ENCODE results near the gene SPATA16.

The SPATA16 gene

DNA sequence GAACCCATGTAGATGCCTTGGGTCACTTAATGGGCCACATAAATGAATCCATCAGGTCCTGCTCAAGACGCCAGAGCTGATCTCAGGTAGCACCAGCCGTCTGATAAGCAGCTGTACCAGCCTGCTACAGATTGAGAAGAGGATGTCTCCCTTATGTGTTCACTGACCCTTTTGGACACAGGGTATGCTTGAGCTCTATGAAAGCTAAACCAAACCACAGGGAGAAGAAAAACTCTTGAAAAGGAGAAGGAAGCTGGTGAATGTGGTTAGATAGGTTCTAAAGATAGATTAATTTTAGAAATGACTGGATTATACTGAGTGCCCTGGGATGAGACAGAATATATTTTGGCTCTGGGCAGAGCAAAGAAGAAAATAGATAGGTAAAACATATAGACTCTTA, 187.5 kb downstream of the SPATA16 start:
- no peak overlapping the region for H3K27ac ChIP-seq (ENCODE audit: low read depth, low read length)
- no peaks in the 10 kb centered on the region for H3K79me2 ChIP-seq (ENCODE audit: control insufficient read depth, low read length)
- no peaks in the 10 kb centered on the region for H3F3A ChIP-seq (ENCODE audit: control insufficient read depth, insufficient read depth)
- no peaks in the 10 kb centered on the region for H4K20me1 ChIP-seq (ENCODE audit: control insufficient read depth, insufficient read depth, low read depth, low read length)
- no peaks in the 10 kb centered on the region for H3K9me3 ChIP-seq (ENCODE audit: control insufficient read depth, insufficient read depth, low read length)
- no peak for TF ChIP-seq EZH2phosphoT487 (IDR thresholded peaks at IDR 0.05; ENCODE audit: borderline replicate concordance, low read length)
- TF ChIP-seq, protein P1, sequence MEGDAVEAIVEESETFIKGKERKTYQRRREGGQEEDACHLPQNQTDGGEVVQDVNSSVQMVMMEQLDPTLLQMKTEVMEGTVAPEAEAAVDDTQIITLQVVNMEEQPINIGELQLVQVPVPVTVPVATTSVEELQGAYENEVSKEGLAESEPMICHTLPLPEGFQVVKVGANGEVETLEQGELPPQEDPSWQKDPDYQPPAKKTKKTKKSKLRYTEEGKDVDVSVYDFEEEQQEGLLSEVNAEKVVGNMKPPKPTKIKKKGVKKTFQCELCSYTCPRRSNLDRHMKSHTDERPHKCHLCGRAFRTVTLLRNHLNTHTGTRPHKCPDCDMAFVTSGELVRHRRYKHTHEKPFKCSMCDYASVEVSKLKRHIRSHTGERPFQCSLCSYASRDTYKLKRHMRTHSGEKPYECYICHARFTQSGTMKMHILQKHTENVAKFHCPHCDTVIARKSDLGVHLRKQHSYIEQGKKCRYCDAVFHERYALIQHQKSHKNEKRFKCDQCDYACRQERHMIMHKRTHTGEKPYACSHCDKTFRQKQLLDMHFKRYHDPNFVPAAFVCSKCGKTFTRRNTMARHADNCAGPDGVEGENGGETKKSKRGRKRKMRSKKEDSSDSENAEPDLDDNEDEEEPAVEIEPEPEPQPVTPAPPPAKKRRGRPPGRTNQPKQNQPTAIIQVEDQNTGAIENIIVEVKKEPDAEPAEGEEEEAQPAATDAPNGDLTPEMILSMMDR (IDR thresholded peaks at IDR 0.05; ENCODE audit: low read depth, low read length, poor library complexity, severe bottlenecking), result no peak
- no peak overlapping the region for H3K4me2 ChIP-seq (ENCODE audit: low read length)
- H3K27me3 ChIP-seq (ENCODE audit: control insufficient read depth, low read length), result no peaks in the 10 kb centered on the region
- no peaks in the 10 kb centered on the region for H3K9me2 ChIP-seq (replicated peaks; ENCODE audit: control insufficient read depth, low read length)
- H3K36me3 ChIP-seq (ENCODE audit: control insufficient read depth, low read length), result no peaks in the 10 kb centered on the region
- no peaks in the 10 kb centered on the region for H3K4me1 ChIP-seq (ENCODE audit: control insufficient read depth, low read length)
- H3K4me3 ChIP-seq (ENCODE audit: low read length), result no peak overlapping the region

DNA sequence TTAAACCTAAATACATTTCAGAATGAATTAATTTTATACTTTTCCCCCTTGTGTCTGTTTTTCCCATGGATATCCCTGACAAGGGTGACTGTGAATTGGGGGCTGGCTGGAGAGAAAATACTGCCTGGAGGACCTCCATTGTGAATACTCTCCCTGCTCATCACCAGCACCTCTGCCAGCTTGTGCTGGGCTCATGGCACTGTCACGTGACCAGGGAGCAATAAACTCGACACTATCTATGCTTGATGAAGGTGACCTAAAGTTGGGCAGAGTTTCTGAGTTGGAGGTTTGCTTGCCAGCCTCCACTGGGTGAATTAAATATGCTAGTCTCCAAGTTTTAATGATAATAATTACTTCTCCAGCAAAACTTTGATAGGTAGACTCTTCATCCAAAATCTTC, 189.5 kb downstream of the SPATA16 start:
- no peaks in the 10 kb centered on the region for H3K79me2 ChIP-seq (ENCODE audit: control insufficient read depth, low read length)
- no peak overlapping the region for H3K4me3 ChIP-seq (ENCODE audit: low read length)
- no peaks in the 10 kb centered on the region for H3K36me3 ChIP-seq (ENCODE audit: control insufficient read depth, low read length)
- no peak overlapping the region for H3K4me2 ChIP-seq (ENCODE audit: low read length)
- TF ChIP-seq, protein P1 (IDR thresholded peaks at IDR 0.05; ENCODE audit: low read depth, low read length, poor library complexity, severe bottlenecking), result no peak
- TF ChIP-seq EZH2phosphoT487 (IDR thresholded peaks at IDR 0.05; ENCODE audit: borderline replicate concordance, low read length), result no peak
- no peaks in the 10 kb centered on the region for H3F3A ChIP-seq (ENCODE audit: control insufficient read depth, insufficient read depth)
- no peaks in the 10 kb centered on the region for H4K20me1 ChIP-seq (ENCODE audit: control insufficient read depth, insufficient read depth, low read depth, low read length)
- H3K4me1 ChIP-seq (ENCODE audit: control insufficient read depth, low read length), result no peaks in the 10 kb centered on the region
- H3K27ac ChIP-seq (ENCODE audit: low read depth, low read length), result no peak overlapping the region
- H3K27me3 ChIP-seq (ENCODE audit: control insufficient read depth, low read length), result no peaks in the 10 kb centered on the region
- no peaks in the 10 kb centered on the region for H3K9me2 ChIP-seq (replicated peaks; ENCODE audit: control insufficient read depth, low read length)
- no peaks in the 10 kb centered on the region for H3K9me3 ChIP-seq (ENCODE audit: control insufficient read depth, insufficient read depth, low read length)

DNA sequence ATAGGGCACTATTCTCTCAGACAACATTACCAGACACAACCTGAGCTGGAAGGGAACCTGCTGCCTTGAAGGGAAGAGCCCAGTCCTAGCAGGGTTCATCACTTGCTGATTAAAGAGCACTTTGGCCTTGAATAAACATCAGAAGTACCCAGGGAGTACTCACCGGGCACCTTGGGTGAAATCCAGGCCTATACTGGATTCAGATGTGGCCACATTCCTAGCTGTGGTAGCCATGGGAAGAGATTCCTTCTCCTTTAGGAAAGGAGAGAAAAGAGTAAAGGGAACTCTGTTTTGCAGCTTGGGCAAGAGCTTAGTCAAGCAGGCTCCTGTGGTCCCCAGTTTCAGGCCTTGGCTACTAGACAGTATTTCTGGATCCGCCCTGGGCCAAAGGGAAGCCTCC, 195.0 kb downstream of the SPATA16 start:
- Histone ChIP-seq H3K9me2 (replicated peaks; ENCODE audit: control insufficient read depth, low read length) (no peaks in the 10 kb centered on the region), H3K4me1 (ENCODE audit: control insufficient read depth, low read length) (no peaks in the 10 kb centered on the region), H3K27me3 (ENCODE audit: control insufficient read depth, low read length) (no peaks in the 10 kb centered on the region), H3K36me3 (ENCODE audit: control insufficient read depth, low read length) (no peaks in the 10 kb centered on the region), H3K4me3 (ENCODE audit: low read length) (no peak overlapping the region), H3K9me3 (ENCODE audit: control insufficient read depth, insufficient read depth, low read length) (no peaks in the 10 kb centered on the region), H3K27ac (ENCODE audit: low read depth, low read length) (no peak overlapping the region), H3K4me2 (ENCODE audit: low read length) (no peak overlapping the region), H3K79me2 (ENCODE audit: control insufficient read depth, low read length) (no peaks in the 10 kb centered on the region), H3F3A (ENCODE audit: control insufficient read depth, insufficient read depth) (no peaks in the 10 kb centered on the region), H4K20me1 (ENCODE audit: control insufficient read depth, insufficient read depth, low read depth, low read length) (no peaks in the 10 kb centered on the region)
- TF ChIP-seq EZH2phosphoT487 (IDR thresholded peaks at IDR 0.05; ENCODE audit: borderline replicate concordance, low read length), result no peak
- TF ChIP-seq, protein P1 (IDR thresholded peaks at IDR 0.05; ENCODE audit: low read depth, low read length, poor library complexity, severe bottlenecking), result no peak

Measured in DOHH2 (cell line).